Stomach (tissue), 9 donors: ENCODE results near the gene MOV10L1. TPM values are rescaled to one million over a fixed set of nuclear protein-coding genes. Genes with fewer than 3 reads are reported as not detected.

Experiments
- DNase-seq, 2 donors: peaks; one replicate each; pipeline versions ENCODE4 v3.0.0 to v3.0.0-alpha.2; 2013 to 2019
- H3K27ac ChIP-seq, 5 donors: fragments of 200-600 bp in 4 of 5; sonication (generic) in 4 of 5; one replicate each; pipeline ENCODE4 v1.5.1; 2013 to 2019; ENCODE audit warnings: mild to moderate bottlenecking in 1 of 5, moderate library complexity in 1 of 5
- H3K27me3 ChIP-seq, 3 donors: fragments of 200-600 bp; sonication (generic); one replicate each; pipeline ENCODE4 v1.5.1; 2017 to 2019; ENCODE audit warnings: mixed run types in 1 of 3
- H3K36me3 ChIP-seq, 4 donors: fragments of 200-600 bp; sonication (generic); 1 replicate in 3 of 4; 2 replicates in 1 of 4; pipeline ENCODE4 v1.5.1; 2016 to 2019
- H3K4me1 ChIP-seq, 4 donors: fragments of 200-600 bp; sonication (generic); one replicate each; pipeline ENCODE4 v1.5.1; 2016 to 2019
- H3K4me3 ChIP-seq, 4 donors: fragments of 200-600 bp; sonication (generic) in 3 of 4; one replicate each; pipeline ENCODE4 v1.5.1; 2016 to 2019; ENCODE audit warnings: mild to moderate bottlenecking in 1 of 4
- H3K9me3 ChIP-seq, 4 donors: fragments of 200-600 bp; sonication (generic); one replicate each; pipeline ENCODE4 v1.5.1; 2016 to 2019
- EP300 ChIP-seq: sonication (generic); formaldehyde crosslinking; IDR thresholded peaks from one replicate; pipeline ENCODE4 v1.6.1; 2017; ENCODE audit warnings: antibody characterized with exemption
- POLR2A ChIP-seq, 4 donors: fragments of 450-650 bp; IDR thresholded peaks; one replicate each; pipeline ENCODE4 v1.6.1; 2016; ENCODE audit warnings: antibody characterized with exemption in 4 of 4, control low read depth in 2 of 4, mild to moderate bottlenecking in 1 of 4, moderate library complexity in 1 of 4
- POLR2AphosphoS5 ChIP-seq, 3 donors: sonication (generic); formaldehyde crosslinking; IDR thresholded peaks; one replicate each; pipeline ENCODE4 v1.6.1; 2016; ENCODE audit warnings: antibody characterized with exemption in 3 of 3
- WGBS, 5 donors: extraction: QIAGEN DNeasy Blood & Tissue Kit in 3 of 5; methylation state at CpG; one replicate each; pipeline versions ENCODE4 v1.1.5 to v1.1.7; 2013 to 2018; 5-methylcytosine and 5-hydroxymethylcytosine counted together
- intact Hi-C: fragments of 100-400 bp; cut with DNase I; formaldehyde crosslinking; loops from one replicate; pipeline ENCODE4 v1.15.1; 2023; ENCODE audit warnings: low total_unique reads
- polyA plus RNA-seq, 3 donors: library from polyadenylated mRNA; stranded (reverse); fragments of 200-250 nt; gene quantifications; one replicate each; pipeline ENCODE4 v1.2.3, GENCODE V29; 2013
- total RNA-seq, 5 donors: library from RNA; depleted of rRNA; stranded (reverse); fragments of >200 nt; gene quantifications; one replicate each; pipeline versions ENCODE4 v1.1.0 to v1.2.3, GENCODE V29; 2014 to 2016
- TF ChIP-seq, protein P1 (sequence below), 7 experiments: fragments of 450-650 bp in 4 of 7; fragments of 200-600 bp in 3 of 7; sonication (generic) in 3 of 7; IDR thresholded peaks; one replicate each; pipeline ENCODE4 v1.5.1; 2016 to 2019; ENCODE audit warnings: antibody characterized with exemption in 7 of 7, control low read depth in 2 of 7, mild to moderate bottlenecking in 1 of 7
- donor health status: healthy with polysubstance abuse.
- donor health status: Bipolar disorder and iron deficiency.
- donor health status: healthy.

MOV10L1 gene
- total and polyA plus RNA-seq, 8 donors: 0.12 to 2.8 (median 0.46) TPM; not detected in 3

GRCh38 chr22:50091092-50091768 lies 1.4 kb downstream of the MOV10L1 start:
- no peak for DNase-seq
- H3K36me3 ChIP-seq: no peaks in the 10 kb centered on the region
- peaks cover 0 to 4% (median 0%) of the 10 kb centered on the region in 4 donors for H3K4me1 ChIP-seq
- H3K4me3 ChIP-seq: no peak overlapping the region
- peaks cover 0 to 69% (median 15%) of the 10 kb centered on the region in 3 donors for H3K27me3 ChIP-seq
- intact Hi-C loops: no loop called here
- H3K9me3 ChIP-seq: peaks cover 0 to 16% (median 11%) of the 10 kb centered on the region in 4 donors
- TF ChIP-seq POLR2A (IDR thresholded peaks at IDR 0.05) (no peak), POLR2AphosphoS5 (IDR thresholded peaks at IDR 0.05) (no peak), EP300 (no peak)
- TF ChIP-seq, protein P1, sequence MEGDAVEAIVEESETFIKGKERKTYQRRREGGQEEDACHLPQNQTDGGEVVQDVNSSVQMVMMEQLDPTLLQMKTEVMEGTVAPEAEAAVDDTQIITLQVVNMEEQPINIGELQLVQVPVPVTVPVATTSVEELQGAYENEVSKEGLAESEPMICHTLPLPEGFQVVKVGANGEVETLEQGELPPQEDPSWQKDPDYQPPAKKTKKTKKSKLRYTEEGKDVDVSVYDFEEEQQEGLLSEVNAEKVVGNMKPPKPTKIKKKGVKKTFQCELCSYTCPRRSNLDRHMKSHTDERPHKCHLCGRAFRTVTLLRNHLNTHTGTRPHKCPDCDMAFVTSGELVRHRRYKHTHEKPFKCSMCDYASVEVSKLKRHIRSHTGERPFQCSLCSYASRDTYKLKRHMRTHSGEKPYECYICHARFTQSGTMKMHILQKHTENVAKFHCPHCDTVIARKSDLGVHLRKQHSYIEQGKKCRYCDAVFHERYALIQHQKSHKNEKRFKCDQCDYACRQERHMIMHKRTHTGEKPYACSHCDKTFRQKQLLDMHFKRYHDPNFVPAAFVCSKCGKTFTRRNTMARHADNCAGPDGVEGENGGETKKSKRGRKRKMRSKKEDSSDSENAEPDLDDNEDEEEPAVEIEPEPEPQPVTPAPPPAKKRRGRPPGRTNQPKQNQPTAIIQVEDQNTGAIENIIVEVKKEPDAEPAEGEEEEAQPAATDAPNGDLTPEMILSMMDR (IDR thresholded peaks at IDR 0.05): no peak
- no peak overlapping the region for H3K27ac ChIP-seq
- whole genome bisulfite sequencing, 5 donors: 86 to 89% (median 88%) methylated on average over 17 to 29 of the region's 29 CpGs

- Histone ChIP-seq H3K9me3 (peaks cover 0 to 16% (median 10%) of the 10 kb centered on the region in 4 donors), H3K27ac (no peak overlapping the region), H3K4me1 (peaks cover 0 to 4% (median 0%) of the 10 kb centered on the region in 4 donors), H3K4me3 (no peak overlapping the region), H3K27me3 (peaks cover 0 to 64% (median 12%) of the 10 kb centered on the region in 3 donors), H3K36me3 (no peaks in the 10 kb centered on the region)
- no peak for DNase-seq
- 61 to 77% (median 66%) methylated on average over 5 of the region's 5 CpGs for WGBS, 5 donors
- TF ChIP-seq, protein P1 (IDR thresholded peaks at IDR 0.05): no peak
- TF ChIP-seq EP300 (no peak), POLR2A (IDR thresholded peaks at IDR 0.05) (no peak), POLR2AphosphoS5 (IDR thresholded peaks at IDR 0.05) (no peak)
- intact Hi-C loops: no loop called here
Observed at GRCh38 chr22:50092342-50092741, 2.5 kb downstream of the MOV10L1 start.

- WGBS, 5 donors: 88 to 92% (median 90%) methylated on average over 3 of the region's 3 CpGs
- Histone ChIP-seq H3K4me1 (no peaks in the 10 kb centered on the region), H3K9me3 (no peaks in the 10 kb centered on the region), H3K4me3 (no peak overlapping the region), H3K27ac (no peak overlapping the region), H3K36me3 (no peaks in the 10 kb centered on the region), H3K27me3 (peaks cover 0 to 27% (median 0%) of the 10 kb centered on the region in 3 donors)
- TF ChIP-seq, protein P1 (IDR thresholded peaks at IDR 0.05): no peak
- TF ChIP-seq EP300: no peak
- TF ChIP-seq POLR2A (IDR thresholded peaks at IDR 0.05): no peak
- no peak for TF ChIP-seq POLR2AphosphoS5 (IDR thresholded peaks at IDR 0.05)
- intact Hi-C loops: no loop called here
- no peak for DNase-seq
Observed at GRCh38 chr22:50098052-50098451, 8.2 kb downstream of the MOV10L1 start.

- Histone ChIP-seq H3K4me3 (no peak overlapping the region), H3K9me3 (no peaks in the 10 kb centered on the region), H3K27me3 (peaks cover 0 to 8% (median 0%) of the 10 kb centered on the region in 3 donors), H3K4me1 (no peaks in the 10 kb centered on the region), H3K27ac (no peak overlapping the region), H3K36me3 (no peaks in the 10 kb centered on the region)
- no peak for DNase-seq
- intact Hi-C loops: no loop called here
- WGBS, 5 donors: 73 to 78% (median 76%) methylated on average over 10 of the region's 10 CpGs
- TF ChIP-seq EP300: no peak
Observed at GRCh38 chr22:50101870-50102565, 12.2 kb downstream of the MOV10L1 start.
